ENCODE results near the gene ALOX5AP.

GRCh38 chr13:30742901-30743300, 7.6 kb downstream of the ALOX5AP start:
- TF ChIP-seq, protein P1, sequence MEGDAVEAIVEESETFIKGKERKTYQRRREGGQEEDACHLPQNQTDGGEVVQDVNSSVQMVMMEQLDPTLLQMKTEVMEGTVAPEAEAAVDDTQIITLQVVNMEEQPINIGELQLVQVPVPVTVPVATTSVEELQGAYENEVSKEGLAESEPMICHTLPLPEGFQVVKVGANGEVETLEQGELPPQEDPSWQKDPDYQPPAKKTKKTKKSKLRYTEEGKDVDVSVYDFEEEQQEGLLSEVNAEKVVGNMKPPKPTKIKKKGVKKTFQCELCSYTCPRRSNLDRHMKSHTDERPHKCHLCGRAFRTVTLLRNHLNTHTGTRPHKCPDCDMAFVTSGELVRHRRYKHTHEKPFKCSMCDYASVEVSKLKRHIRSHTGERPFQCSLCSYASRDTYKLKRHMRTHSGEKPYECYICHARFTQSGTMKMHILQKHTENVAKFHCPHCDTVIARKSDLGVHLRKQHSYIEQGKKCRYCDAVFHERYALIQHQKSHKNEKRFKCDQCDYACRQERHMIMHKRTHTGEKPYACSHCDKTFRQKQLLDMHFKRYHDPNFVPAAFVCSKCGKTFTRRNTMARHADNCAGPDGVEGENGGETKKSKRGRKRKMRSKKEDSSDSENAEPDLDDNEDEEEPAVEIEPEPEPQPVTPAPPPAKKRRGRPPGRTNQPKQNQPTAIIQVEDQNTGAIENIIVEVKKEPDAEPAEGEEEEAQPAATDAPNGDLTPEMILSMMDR (IDR thresholded peaks at IDR 0.05), result no peak
- no peak for TF ChIP-seq POLR2A (IDR thresholded peaks at IDR 0.05)
- TF ChIP-seq POLR2AphosphoS5 (IDR thresholded peaks at IDR 0.05), result no peak

All from upper lobe of left lung (tissue), 4 donors.